Activated CD4-positive, alpha-beta T cell treated with anti-CD3 and anti-CD28 coated beads for 48 hours (primary cell): ENCODE results near the gene STK11IP.

ENCODE experiments used
- DNase-seq: peaks from one replicate; pipeline ENCODE4 v3.0.0-alpha.2; 2020

STK11IP gene

DNA sequence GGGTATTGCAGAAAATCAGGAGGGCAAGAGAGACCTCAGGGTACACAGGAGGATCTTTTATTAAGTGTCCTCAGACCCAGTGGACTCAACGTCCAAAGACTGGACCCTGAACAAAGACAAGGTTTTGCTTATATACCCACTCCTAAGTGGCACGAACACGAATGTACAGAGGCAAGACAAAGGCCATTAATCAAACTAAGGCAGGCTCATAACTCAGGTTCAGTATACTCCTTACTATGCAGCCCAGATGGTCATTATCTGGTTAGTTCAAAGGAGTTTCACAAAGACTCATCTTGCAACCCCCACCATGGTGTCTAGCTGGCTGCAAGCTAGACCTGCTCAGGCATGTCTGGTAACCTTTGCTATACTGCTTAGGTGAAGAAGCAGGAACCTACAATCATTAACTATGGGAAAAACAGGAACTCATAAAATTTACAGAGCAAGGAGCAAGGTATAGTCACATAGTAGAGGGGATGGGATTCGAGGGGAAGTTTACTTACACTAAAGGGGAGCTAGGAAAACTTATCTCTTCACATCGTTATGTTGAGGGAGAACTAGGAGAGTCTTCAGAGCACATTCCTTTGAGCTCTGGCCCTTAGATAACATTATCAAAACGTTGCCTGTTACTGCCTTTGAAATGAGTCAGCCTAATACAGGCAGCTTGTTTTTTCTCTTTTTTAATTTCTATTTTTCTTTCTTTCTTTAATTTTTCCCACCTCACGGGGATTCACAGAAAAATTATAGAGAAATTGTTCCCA is 63.7 kb downstream of the STK11IP start:
- DNase-seq: no peak

DNA sequence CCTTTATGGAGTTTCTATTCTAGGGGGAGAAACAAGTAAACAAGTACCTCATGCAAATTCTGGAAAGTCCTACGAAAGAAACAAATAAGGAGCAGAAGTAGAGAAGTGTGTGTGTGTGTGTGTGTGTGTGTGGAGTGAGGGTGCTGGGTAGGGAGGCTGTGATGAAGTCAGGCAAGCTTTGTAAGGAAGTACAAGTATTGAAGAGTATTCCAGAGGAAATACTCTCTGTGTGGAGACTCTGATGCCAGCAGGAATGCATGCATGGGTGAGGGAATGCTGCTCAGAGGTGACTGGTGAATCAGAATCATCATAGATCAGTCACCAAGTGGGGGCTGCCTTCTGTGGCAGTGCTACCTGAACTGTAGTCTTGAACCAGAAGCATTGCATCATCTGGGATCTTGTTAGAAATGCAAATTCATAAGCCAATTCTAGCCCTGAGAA is 64.3 kb downstream of the STK11IP start:
- no peak for DNase-seq

DNA sequence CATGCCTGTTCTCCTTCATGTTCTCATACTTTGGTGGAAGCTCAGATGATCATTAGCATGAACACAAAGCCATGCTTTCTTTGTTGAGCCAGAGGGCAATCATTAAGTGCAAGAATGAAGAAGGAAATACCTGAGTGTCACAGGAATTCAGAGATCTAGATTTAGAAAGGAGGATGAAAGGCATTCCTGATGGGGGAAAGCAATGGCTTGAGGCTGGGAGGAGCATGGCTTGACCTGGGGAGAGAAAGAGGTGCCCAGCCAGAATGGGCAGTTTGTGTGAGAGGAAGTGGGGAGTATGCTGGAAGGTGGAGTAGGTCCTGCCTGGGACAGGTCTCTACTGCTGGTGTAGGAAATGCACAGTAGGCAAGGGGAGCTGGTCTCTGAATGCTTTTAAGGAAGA is 64.9 kb downstream of the STK11IP start:
- DNase-seq: no peak

DNA sequence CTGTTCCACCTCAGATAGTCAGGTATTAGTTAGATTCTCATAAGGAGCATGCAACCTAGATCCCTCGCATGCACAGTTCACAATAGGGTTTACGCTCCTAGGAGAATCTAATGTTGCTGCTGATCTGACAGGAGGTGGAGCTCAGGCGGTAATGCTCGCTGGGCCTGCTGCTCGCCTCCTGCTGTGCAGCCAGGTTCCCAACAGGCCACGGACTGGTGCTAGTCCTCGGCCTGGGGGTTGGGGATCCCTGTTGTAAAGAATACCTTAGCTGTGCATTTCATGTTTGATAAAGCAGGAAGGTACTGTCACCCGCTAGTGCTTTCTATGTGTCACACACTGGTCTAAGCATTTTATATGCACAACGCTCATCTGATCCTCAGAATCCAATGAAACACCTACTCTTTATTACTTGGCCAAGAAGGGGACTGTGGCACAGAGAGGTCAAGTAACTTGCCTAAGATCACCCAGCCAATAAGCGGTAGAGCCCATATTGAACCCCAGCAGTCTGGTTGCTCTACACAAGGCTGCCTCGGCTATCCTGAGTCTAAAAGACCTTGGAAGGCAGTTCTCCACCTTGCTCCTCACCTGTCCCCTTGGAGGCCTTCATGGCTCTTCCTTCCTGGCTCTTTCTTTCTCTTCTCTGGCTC is 65.6 kb downstream of the STK11IP start:
- DNase-seq: no peak

DNA sequence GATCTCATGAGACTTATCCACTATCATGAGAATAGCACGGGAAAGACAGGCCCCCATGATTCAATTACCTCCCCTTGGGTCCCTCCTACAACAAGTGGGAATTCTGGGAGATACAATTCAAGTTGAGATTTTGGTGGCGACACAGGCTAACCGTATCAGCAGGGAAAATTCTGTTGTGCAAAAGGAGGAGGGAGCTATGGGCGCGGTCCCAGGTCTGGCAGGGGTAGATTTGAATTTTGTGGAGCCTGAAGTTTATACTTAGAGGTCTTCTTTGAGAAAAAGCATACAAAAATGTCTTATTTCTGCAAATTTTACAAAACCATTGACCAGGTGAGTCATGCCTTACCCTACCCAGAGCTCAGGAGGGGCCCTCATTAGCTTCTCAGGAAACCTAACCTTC is 66.4 kb downstream of the STK11IP start:
- DNase-seq: no peak

DNA sequence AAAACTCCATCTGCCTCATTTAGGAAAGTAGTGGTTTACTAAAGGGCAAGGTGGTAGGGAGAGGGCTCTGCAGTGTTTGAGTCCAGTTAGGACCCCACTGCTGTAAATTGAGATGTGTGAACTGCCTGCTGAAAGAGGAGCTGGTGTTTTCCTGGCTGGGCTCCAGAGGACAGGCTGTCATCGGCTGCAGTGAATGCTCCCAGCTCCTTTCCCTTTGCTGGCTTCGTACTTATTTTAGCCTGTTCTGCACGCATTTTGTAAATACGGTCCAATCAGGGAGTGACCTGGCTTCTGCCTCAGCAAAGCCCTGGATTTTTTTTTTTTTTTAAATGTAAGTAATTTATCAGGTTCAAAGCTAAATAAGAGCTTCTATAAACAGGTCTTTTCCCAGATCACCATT is 67.3 kb downstream of the STK11IP start:
- no peak for DNase-seq

DNA sequence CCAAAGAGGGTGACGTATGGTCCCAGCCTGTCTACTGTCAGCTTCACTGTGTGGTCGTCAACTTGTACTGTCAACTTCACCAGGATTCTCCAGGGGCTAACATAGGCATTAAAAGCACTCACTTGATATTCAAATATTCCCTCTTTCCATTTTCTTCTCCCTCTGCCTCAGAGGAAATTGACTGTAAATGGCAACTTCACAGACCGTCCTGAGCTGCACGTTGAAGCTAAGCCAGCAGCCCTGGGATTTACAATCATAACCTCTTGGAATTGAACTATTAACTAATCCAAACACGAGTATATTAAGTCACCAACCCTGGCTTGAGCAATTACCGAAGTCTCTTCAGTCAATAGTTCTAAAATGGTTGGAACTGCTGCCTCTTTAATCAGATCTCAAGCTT is 68.3 kb downstream of the STK11IP start:
- DNase-seq: no peak
